Adrenal gland (tissue), 12 donors: Measurements from ENCODE around the gene ZNF71. TPM values are rescaled to one million over a fixed set of nuclear protein-coding genes. Genes with fewer than 3 reads are reported as not detected.
"Not testable (repeated sequence)": the region's sequence is repeated elsewhere in the genome, so short reads cannot be mapped to it uniquely, and the experiment has no call there.

ENCODE experiments used
- DNase-seq, 7 donors: peaks; one replicate each; pipeline ENCODE4 v3.0.0-alpha.2; 2019 to 2020
- H3K27ac ChIP-seq, 5 donors: fragments of 200-600 bp; sonication (generic) in 4 of 5; 1 replicate in 3 of 5; 2 replicates in 2 of 5; pipeline versions ENCODE4 v1.5.1 to v1.8.0; 2016 to 2020; ENCODE audit warnings: mild to moderate bottlenecking in 1 of 5
- H3K27me3 ChIP-seq: fragments of 200-600 bp; 2 replicates; pipeline ENCODE4 v1.8.0; 2021
- H3K36me3 ChIP-seq, 2 donors: fragments of 200-600 bp; replicated peaks in 1 of 2; 1 replicate in 1 of 2; 2 replicates in 1 of 2; pipeline versions ENCODE4 v1.5.1 to v1.8.0; 2018 to 2022
- H3K4me1 ChIP-seq, 2 donors: fragments of 200-600 bp; replicated peaks in 1 of 2; 1 replicate in 1 of 2; 2 replicates in 1 of 2; pipeline versions ENCODE4 v1.5.1 to v1.8.0; 2018 to 2021
- H3K4me3 ChIP-seq, 4 donors: fragments of 200-600 bp; sonication (generic) in 3 of 4; one replicate each; pipeline ENCODE4 v1.5.1; 2016 to 2018
- H3K9me3 ChIP-seq, 3 donors: fragments of 200-600 bp; sonication (generic) in 1 of 3; replicated peaks in 1 of 3; 1 replicate in 2 of 3; 2 replicates in 1 of 3; pipeline versions ENCODE4 v1.5.1 to v1.8.0; 2016 to 2021
- CTCF ChIP-seq, 6 experiments: fragments of 450-650 bp in 4 of 6; fragments of 200-600 bp in 2 of 6; sonication (generic) in 1 of 6; IDR thresholded peaks; 1 replicate in 5 of 6; 2 replicates in 1 of 6; pipeline versions ENCODE4 v1.5.1 to v1.8.0; 2016 to 2021; ENCODE audit warnings: antibody characterized with exemption in 6 of 6, mild to moderate bottlenecking in 2 of 6, moderate library complexity in 1 of 6
- POLR2A ChIP-seq, 2 donors: fragments of 450-650 bp; IDR thresholded peaks; one replicate each; pipeline ENCODE4 v1.6.1; 2017; ENCODE audit warnings: antibody characterized with exemption in 2 of 2, mild to moderate bottlenecking in 2 of 2, moderate library complexity in 1 of 2
- WGBS, 4 donors: extraction: QIAGEN DNeasy Blood & Tissue Kit in 2 of 4; methylation state at CpG; one replicate each; pipeline versions ENCODE4 v1.1.5 to v1.1.7; 2013 to 2017; 5-methylcytosine and 5-hydroxymethylcytosine counted together
- intact Hi-C, 2 donors: fragments of 100-400 bp; cut with DNase I; formaldehyde crosslinking; loops; one replicate each; pipeline versions ENCODE4 v1.14.1 to v1.15.0; 2022 to 2023
- polyA plus RNA-seq, 3 donors: library from polyadenylated mRNA; stranded (reverse); fragments of 200-250 nt in 2 of 3; fragments of 350-450 nt in 1 of 3; fragmentation: Illumina TruSeq in 1 of 3; extraction: RNeasy Lipid Tissue Mini Kit (QIAGEN cat#74804) in 1 of 3; gene quantifications; one replicate each; pipeline ENCODE4 v1.2.3, GENCODE V29; 2013 to 2014
- total RNA-seq, 9 donors: library from RNA; depleted of rRNA in 4 of 9; stranded (reverse); fragments of >200 nt in 4 of 9; fragments of 120-200 nt in 1 of 9; fragmentation: NEBNext Ultra II Directional in 1 of 9; extraction: Animal tissue kit (Norgen Biotek cat#: 25700) in 1 of 9; gene quantifications; one replicate each; pipeline versions ENCODE4 v1.1.0 to v1.2.4, GENCODE V29; 2013 to 2023
- donor health status: healthy with polysubstance abuse.
- donor health status: Bipolar disorder and iron deficiency.
- donor health status: DM: yes; HTN: yes; CAD: no.
- donor health status: DM: no; HTN: no; CAD: no.
- donor health status: DM: no; HTN: no; CAD: no.
- donor health status: DM: yes; HTN: yes; CAD: no.

Gene ZNF71
- total and polyA plus RNA-seq, 12 donors, result 2.3 to 8.4 (median 5.5) TPM

- Histone ChIP-seq H3K4me1 (peaks cover 8 to 17% of the 10 kb centered on the region in 2 donors), H3K36me3 (no peaks in the 10 kb centered on the region), H3K9me3 (no peaks in the 10 kb centered on the region), H3K4me3 (peak overlapping the region; percentile 42 to 95 (median 66)), H3K27me3 (no peaks in the 10 kb centered on the region), H3K27ac (peak overlapping the region in 1 of 5 donors; percentile 46)
- WGBS, 4 donors, result 34 to 63% (median 49%) methylated on average over 8 to 35 of the region's 35 CpGs
- intact Hi-C loops, result no loop called here
- DNase-seq, result peak in 3 of 7 donors; percentile 19 to 60 (median 23)
- TF ChIP-seq POLR2A (IDR thresholded peaks at IDR 0.05) (no peak), CTCF (IDR thresholded peaks at IDR 0.05) (no peak)
Measured at GRCh38 chr19:56670961-56671612, 76.0 kb downstream of the ZNF71 start.

GRCh38 chr19:56671613-56671994 is 76.5 kb downstream of the ZNF71 start, which contains the start of gene ZNF835:
Gene ZNF835, minus strand, starts transcription at chr19:56671757. Its CDS starts 6,559 bp downstream, at chr19:56665198.
- intact Hi-C loops, result no loop called here
- H3K4me1 ChIP-seq, result peaks cover 8 to 17% of the 10 kb centered on the region in 2 donors
- TF ChIP-seq POLR2A (IDR thresholded peaks at IDR 0.05) (peak in 1 of 2 donors; percentile 32), CTCF (IDR thresholded peaks at IDR 0.05) (peak in 5 of 6 experiments; percentile 11 to 48 (median 36))
- H3K27me3 ChIP-seq, result no peaks in the 10 kb centered on the region
- peak within 1 kb of the TSS in 1 of 5 donors; percentile 46 for H3K27ac ChIP-seq
- peak; percentile 89 to 97 (median 96) for DNase-seq
- no peaks in the 10 kb centered on the region for H3K36me3 ChIP-seq
- H3K9me3 ChIP-seq, result no peaks in the 10 kb centered on the region
- H3K4me3 ChIP-seq, result peak within 1 kb of the TSS; percentile 42 to 95 (median 66)
- WGBS, 4 donors, result 0 to 3% (median 1%) methylated on average over 7 to 32 of the region's 32 CpGs; no CpG with 5 or more reads in 1 of the 4 donors

- DNase-seq, result peak in 2 of 7 donors; percentile 6 to 34
- H3K9me3 ChIP-seq, intact Hi-C loops, H3K27me3 ChIP-seq, H3K27ac ChIP-seq, H3K36me3 ChIP-seq, H3K4me3 ChIP-seq: not testable (repeated sequence)
- H3K4me1 ChIP-seq, result peaks cover 8 to 17% of the 10 kb centered on the region in 2 donors
- WGBS, 4 donors, result 83 to 91% (median 88%) methylated on average over 2 of the region's 2 CpGs
Measured at GRCh38 chr19:56672610-56673009, 77.5 kb downstream of the ZNF71 start.

Other genes with a start within 250 kb of the ZNF71 start
- gene ZNF582, start 201.8 kb upstream of the ZNF71 start, total RNA-seq, result 1 to 10 TPM; 3.6 to 9.7 (median 6.0) TPM
- 1 to 10 TPM; 7.6 to 8.8 (median 8.7) TPM for gene ZNF582, start 201.8 kb upstream of the ZNF71 start, polyA plus RNA-seq
- gene ZNF583, start 191.0 kb upstream of the ZNF71 start, total RNA-seq, result 10 to 100 TPM in 1 of 9 donors, 1 to 10 TPM in 8; 4.0 to 11.0 (median 6.3) TPM
- 10 to 100 TPM in 1 of 3 donors, 1 to 10 TPM in 2; 1.5 to 10.1 (median 2.7) TPM for gene ZNF583, start 191.0 kb upstream of the ZNF71 start, polyA plus RNA-seq
- 10 to 100 TPM in 2 of 9 donors, 1 to 10 TPM in 7; 1.6 to 12.6 (median 6.5) TPM for gene ZNF667, start 118.0 kb upstream of the ZNF71 start, total RNA-seq
- gene ZNF667, start 118.0 kb upstream of the ZNF71 start, polyA plus RNA-seq, result 10 to 100 TPM in 2 of 3 donors, 1 to 10 TPM in 1; 8.8 to 18.0 (median 10.7) TPM
- gene ZNF471, start 87.4 kb upstream of the ZNF71 start, total RNA-seq, result 10 to 100 TPM in 3 of 9 donors, 1 to 10 TPM in 6; 2.9 to 16.0 (median 6.9) TPM
- gene ZNF471, start 87.4 kb upstream of the ZNF71 start, polyA plus RNA-seq, result 1 to 10 TPM; 4.3 to 9.7 (median 6.4) TPM
- 1 to 10 TPM; 4.0 to 9.5 (median 7.0) TPM for gene ZFP28, start 56.4 kb upstream of the ZNF71 start, total RNA-seq
- gene ZFP28, start 56.4 kb upstream of the ZNF71 start, polyA plus RNA-seq, result 1 to 10 TPM; 7.0 to 9.3 (median 8.1) TPM
- 1 to 10 TPM; 1.4 to 7.5 (median 5.6) TPM for gene ZNF470, start 27.8 kb upstream of the ZNF71 start, total RNA-seq
- gene ZNF470, start 27.8 kb upstream of the ZNF71 start, polyA plus RNA-seq, result 10 to 100 TPM in 1 of 3 donors, 1 to 10 TPM in 2; 5.5 to 16.2 (median 7.4) TPM
- under 1 TPM in 4 of 9 donors, not detected in 5; 0.22 to 0.67 (median 0.37) TPM for gene SMIM17, start 47.9 kb downstream of the ZNF71 start, total RNA-seq
- gene SMIM17, start 47.9 kb downstream of the ZNF71 start, polyA plus RNA-seq, result under 1 TPM in 2 of 3 donors, not detected in 1; 0.07 to 0.35 TPM
- 10 to 100 TPM in 1 of 9 donors, 1 to 10 TPM in 8; 2.4 to 37.5 (median 5.1) TPM for gene ZNF835, start 76.5 kb downstream of the ZNF71 start, total RNA-seq
- gene ZNF835, start 76.5 kb downstream of the ZNF71 start, polyA plus RNA-seq, result 1 to 10 TPM in 1 of 3 donors, under 1 TPM in 2; 0.30 to 1.0 (median 0.97) TPM
- 100 to 1,000 TPM; 114 to 743 (median 259) TPM for gene PEG3, start 245.4 kb downstream of the ZNF71 start, total RNA-seq
- gene PEG3, start 245.4 kb downstream of the ZNF71 start, polyA plus RNA-seq, result 100 to 1,000 TPM in 1 of 3 donors, 10 to 100 TPM in 2; 17.3 to 511 (median 49.1) TPM
- gene ZIM2, start 245.4 kb downstream of the ZNF71 start, total RNA-seq, result 10 to 100 TPM in 3 of 9 donors, 1 to 10 TPM in 6; 1.7 to 28.1 (median 6.9) TPM
- 1 to 10 TPM in 2 of 3 donors, under 1 TPM in 1; 0.24 to 6.2 (median 1.4) TPM for gene ZIM2, start 245.4 kb downstream of the ZNF71 start, polyA plus RNA-seq